ENCODE measurements around the gene THNSL1.

THNSL1 gene

DNA sequence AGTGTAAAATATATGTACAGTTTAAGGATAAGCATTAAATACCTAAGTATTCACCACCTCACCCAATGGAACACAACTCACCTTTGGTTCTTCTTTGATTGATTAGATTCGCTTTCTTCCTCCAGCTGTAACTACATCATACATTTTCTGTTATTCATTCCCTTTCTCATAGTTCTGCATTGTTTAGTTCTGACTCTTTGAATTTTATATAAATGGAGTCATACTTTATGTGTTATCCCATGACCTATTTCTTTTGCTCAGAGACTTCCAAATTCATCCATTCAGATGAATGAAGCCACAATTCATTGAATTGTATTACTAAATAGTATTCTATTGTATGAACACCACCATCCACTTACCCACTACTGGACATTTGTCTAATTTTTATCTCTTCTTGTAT is 12.3 kb downstream of the THNSL1 start:
- POLR2A ChIA-PET: no interaction called here

More for the DNA sequence above, 12.3 kb downstream of the THNSL1 start:
- no peak overlapping the region for H3K27ac ChIP-seq (ENCODE audit: extremely low read depth, low read depth, low read length)
- no peaks in the 10 kb centered on the region for H3K4me1 ChIP-seq (ENCODE audit: control insufficient read depth, insufficient read depth, low read length)
- TF ChIP-seq, protein P1, sequence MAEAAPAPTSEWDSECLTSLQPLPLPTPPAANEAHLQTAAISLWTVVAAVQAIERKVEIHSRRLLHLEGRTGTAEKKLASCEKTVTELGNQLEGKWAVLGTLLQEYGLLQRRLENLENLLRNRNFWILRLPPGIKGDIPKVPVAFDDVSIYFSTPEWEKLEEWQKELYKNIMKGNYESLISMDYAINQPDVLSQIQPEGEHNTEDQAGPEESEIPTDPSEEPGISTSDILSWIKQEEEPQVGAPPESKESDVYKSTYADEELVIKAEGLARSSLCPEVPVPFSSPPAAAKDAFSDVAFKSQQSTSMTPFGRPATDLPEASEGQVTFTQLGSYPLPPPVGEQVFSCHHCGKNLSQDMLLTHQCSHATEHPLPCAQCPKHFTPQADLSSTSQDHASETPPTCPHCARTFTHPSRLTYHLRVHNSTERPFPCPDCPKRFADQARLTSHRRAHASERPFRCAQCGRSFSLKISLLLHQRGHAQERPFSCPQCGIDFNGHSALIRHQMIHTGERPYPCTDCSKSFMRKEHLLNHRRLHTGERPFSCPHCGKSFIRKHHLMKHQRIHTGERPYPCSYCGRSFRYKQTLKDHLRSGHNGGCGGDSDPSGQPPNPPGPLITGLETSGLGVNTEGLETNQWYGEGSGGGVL (tag by site-specific recombination; IDR thresholded peaks at IDR 0.05): no peak
- TF ChIP-seq BCL11B (tag by site-specific recombination; IDR thresholded peaks at IDR 0.05; ENCODE audit: low read depth) (no peak), RBAK (tag by site-specific recombination; IDR thresholded peaks at IDR 0.05) (no peak), MZF1 (tag by site-specific recombination; IDR thresholded peaks at IDR 0.05; ENCODE audit: borderline replicate concordance) (no peak), ZNF350 (tag by site-specific recombination; IDR thresholded peaks at IDR 0.05) (no peak), ZEB2 (tag by site-specific recombination; IDR thresholded peaks at IDR 0.05) (no peak), ZBTB21 (tag by site-specific recombination; IDR thresholded peaks at IDR 0.05) (no peak), ZNF555 (tag by site-specific recombination; conservative IDR thresholded peaks at IDR 0.05) (no peak), TCF7L2 (IDR thresholded peaks at IDR 0.05; ENCODE audit: borderline replicate concordance, low read depth, low read length) (no peak), ZNF214 (tag by site-specific recombination; IDR thresholded peaks at IDR 0.05; ENCODE audit: borderline replicate concordance) (no peak), KLF9 (tag by site-specific recombination; IDR thresholded peaks at IDR 0.05; ENCODE audit: low read depth) (no peak), SCRT2 (tag by site-specific recombination; IDR thresholded peaks at IDR 0.05) (no peak), ZNF624 (tag by site-specific recombination; IDR thresholded peaks at IDR 0.05) (no peak), ZNF366 (tag by site-specific recombination; conservative IDR thresholded peaks at IDR 0.05) (no peak)
- TF ChIP-seq, protein P2, sequence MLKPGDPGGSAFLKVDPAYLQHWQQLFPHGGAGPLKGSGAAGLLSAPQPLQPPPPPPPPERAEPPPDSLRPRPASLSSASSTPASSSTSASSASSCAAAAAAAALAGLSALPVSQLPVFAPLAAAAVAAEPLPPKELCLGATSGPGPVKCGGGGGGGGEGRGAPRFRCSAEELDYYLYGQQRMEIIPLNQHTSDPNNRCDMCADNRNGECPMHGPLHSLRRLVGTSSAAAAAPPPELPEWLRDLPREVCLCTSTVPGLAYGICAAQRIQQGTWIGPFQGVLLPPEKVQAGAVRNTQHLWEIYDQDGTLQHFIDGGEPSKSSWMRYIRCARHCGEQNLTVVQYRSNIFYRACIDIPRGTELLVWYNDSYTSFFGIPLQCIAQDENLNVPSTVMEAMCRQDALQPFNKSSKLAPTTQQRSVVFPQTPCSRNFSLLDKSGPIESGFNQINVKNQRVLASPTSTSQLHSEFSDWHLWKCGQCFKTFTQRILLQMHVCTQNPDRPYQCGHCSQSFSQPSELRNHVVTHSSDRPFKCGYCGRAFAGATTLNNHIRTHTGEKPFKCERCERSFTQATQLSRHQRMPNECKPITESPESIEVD (tag by site-specific recombination; IDR thresholded peaks at IDR 0.05): no peak
- TF ChIP-seq, protein P3, sequence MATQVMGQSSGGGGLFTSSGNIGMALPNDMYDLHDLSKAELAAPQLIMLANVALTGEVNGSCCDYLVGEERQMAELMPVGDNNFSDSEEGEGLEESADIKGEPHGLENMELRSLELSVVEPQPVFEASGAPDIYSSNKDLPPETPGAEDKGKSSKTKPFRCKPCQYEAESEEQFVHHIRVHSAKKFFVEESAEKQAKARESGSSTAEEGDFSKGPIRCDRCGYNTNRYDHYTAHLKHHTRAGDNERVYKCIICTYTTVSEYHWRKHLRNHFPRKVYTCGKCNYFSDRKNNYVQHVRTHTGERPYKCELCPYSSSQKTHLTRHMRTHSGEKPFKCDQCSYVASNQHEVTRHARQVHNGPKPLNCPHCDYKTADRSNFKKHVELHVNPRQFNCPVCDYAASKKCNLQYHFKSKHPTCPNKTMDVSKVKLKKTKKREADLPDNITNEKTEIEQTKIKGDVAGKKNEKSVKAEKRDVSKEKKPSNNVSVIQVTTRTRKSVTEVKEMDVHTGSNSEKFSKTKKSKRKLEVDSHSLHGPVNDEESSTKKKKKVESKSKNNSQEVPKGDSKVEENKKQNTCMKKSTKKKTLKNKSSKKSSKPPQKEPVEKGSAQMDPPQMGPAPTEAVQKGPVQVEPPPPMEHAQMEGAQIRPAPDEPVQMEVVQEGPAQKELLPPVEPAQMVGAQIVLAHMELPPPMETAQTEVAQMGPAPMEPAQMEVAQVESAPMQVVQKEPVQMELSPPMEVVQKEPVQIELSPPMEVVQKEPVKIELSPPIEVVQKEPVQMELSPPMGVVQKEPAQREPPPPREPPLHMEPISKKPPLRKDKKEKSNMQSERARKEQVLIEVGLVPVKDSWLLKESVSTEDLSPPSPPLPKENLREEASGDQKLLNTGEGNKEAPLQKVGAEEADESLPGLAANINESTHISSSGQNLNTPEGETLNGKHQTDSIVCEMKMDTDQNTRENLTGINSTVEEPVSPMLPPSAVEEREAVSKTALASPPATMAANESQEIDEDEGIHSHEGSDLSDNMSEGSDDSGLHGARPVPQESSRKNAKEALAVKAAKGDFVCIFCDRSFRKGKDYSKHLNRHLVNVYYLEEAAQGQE (tag by site-specific recombination; IDR thresholded peaks at IDR 0.05): no peak
- TF ChIP-seq, protein P4, sequence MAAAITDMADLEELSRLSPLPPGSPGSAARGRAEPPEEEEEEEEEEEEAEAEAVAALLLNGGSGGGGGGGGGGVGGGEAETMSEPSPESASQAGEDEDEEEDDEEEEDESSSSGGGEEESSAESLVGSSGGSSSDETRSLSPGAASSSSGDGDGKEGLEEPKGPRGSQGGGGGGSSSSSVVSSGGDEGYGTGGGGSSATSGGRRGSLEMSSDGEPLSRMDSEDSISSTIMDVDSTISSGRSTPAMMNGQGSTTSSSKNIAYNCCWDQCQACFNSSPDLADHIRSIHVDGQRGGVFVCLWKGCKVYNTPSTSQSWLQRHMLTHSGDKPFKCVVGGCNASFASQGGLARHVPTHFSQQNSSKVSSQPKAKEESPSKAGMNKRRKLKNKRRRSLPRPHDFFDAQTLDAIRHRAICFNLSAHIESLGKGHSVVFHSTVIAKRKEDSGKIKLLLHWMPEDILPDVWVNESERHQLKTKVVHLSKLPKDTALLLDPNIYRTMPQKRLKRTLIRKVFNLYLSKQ (tag by site-specific recombination; IDR thresholded peaks at IDR 0.05; ENCODE audit: borderline replicate concordance): no peak
- TF ChIP-seq, protein P5, sequence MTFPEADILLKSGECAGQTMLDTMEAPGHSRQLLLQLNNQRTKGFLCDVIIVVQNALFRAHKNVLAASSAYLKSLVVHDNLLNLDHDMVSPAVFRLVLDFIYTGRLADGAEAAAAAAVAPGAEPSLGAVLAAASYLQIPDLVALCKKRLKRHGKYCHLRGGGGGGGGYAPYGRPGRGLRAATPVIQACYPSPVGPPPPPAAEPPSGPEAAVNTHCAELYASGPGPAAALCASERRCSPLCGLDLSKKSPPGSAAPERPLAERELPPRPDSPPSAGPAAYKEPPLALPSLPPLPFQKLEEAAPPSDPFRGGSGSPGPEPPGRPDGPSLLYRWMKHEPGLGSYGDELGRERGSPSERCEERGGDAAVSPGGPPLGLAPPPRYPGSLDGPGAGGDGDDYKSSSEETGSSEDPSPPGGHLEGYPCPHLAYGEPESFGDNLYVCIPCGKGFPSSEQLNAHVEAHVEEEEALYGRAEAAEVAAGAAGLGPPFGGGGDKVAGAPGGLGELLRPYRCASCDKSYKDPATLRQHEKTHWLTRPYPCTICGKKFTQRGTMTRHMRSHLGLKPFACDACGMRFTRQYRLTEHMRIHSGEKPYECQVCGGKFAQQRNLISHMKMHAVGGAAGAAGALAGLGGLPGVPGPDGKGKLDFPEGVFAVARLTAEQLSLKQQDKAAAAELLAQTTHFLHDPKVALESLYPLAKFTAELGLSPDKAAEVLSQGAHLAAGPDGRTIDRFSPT (tag by site-specific recombination; IDR thresholded peaks at IDR 0.05): no peak
- TF ChIP-seq, protein P6, sequence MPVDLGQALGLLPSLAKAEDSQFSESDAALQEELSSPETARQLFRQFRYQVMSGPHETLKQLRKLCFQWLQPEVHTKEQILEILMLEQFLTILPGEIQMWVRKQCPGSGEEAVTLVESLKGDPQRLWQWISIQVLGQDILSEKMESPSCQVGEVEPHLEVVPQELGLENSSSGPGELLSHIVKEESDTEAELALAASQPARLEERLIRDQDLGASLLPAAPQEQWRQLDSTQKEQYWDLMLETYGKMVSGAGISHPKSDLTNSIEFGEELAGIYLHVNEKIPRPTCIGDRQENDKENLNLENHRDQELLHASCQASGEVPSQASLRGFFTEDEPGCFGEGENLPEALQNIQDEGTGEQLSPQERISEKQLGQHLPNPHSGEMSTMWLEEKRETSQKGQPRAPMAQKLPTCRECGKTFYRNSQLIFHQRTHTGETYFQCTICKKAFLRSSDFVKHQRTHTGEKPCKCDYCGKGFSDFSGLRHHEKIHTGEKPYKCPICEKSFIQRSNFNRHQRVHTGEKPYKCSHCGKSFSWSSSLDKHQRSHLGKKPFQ (tag by site-specific recombination; IDR thresholded peaks at IDR 0.05): no peak
- TF ChIP-seq, protein P7, sequence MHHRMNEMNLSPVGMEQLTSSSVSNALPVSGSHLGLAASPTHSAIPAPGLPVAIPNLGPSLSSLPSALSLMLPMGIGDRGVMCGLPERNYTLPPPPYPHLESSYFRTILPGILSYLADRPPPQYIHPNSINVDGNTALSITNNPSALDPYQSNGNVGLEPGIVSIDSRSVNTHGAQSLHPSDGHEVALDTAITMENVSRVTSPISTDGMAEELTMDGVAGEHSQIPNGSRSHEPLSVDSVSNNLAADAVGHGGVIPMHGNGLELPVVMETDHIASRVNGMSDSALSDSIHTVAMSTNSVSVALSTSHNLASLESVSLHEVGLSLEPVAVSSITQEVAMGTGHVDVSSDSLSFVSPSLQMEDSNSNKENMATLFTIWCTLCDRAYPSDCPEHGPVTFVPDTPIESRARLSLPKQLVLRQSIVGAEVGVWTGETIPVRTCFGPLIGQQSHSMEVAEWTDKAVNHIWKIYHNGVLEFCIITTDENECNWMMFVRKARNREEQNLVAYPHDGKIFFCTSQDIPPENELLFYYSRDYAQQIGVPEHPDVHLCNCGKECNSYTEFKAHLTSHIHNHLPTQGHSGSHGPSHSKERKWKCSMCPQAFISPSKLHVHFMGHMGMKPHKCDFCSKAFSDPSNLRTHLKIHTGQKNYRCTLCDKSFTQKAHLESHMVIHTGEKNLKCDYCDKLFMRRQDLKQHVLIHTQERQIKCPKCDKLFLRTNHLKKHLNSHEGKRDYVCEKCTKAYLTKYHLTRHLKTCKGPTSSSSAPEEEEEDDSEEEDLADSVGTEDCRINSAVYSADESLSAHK (tag by site-specific recombination; IDR thresholded peaks at IDR 0.05): no peak
- H3K36me3 ChIP-seq (ENCODE audit: control insufficient read depth in 2 of 2, insufficient read depth in 1 of 2, low read length in 2 of 2): no peaks in the 10 kb centered on the region
- CTCF ChIA-PET: interaction anchor here (0.9 to 3.1 kb wide), 2 partner anchors 48 to 53 kb away, joined by 3 to 20 read pairs; no protein-coding TSS in a partner anchor
- H3K9me3 ChIP-seq (ENCODE audit: control insufficient read depth, insufficient read depth, low read depth, low read length): no peaks in the 10 kb centered on the region
- H3K4me3 ChIP-seq (ENCODE audit: low read depth, low read length): no peak overlapping the region
